Activated T-helper 1 cell treated with anti-CD3 and anti-CD28 coated beads, Interleukin-12 subunit alpha, Interleukin-12 subunit beta, Interleukin-2, Interleukin-4 antibody, amounts not matched to agents 30 ng/mL and 10 ng/mL and 1 ng/mL, durations not matched to agents 14 hours and 24 hours and 36 hours (primary cell): ENCODE results near the gene AP1B1. TPM values are rescaled to one million over a fixed set of nuclear protein-coding genes. Genes with fewer than 3 reads are reported as not detected.

Source experiments
- DNase-seq: peaks from one replicate; pipeline ENCODE4 v3.0.0; 2021; ENCODE audit warnings: low spot score
- H3K27ac Mint-ChIP-seq: one replicate; pipeline ENCODE4 v1.8.0; 2021; ENCODE audit warnings: mild to moderate bottlenecking, mixed read lengths
- H3K27me3 Mint-ChIP-seq: one replicate; pipeline ENCODE4 v1.8.0; 2022; ENCODE audit warnings: mild to moderate bottlenecking, moderate library complexity, mixed read lengths; ENCODE audit not compliant: insufficient read depth
- H3K36me3 Mint-ChIP-seq: one replicate; pipeline ENCODE4 v1.8.0; 2021; ENCODE audit warnings: low read depth, mixed read lengths
- H3K4me1 Mint-ChIP-seq: one replicate; pipeline ENCODE4 v1.8.0; 2021; ENCODE audit warnings: low read depth, mixed read lengths
- H3K4me3 Mint-ChIP-seq: one replicate; pipeline ENCODE4 v1.8.0; 2021; ENCODE audit warnings: mild to moderate bottlenecking, moderate library complexity, mixed read lengths
- H3K9me3 Mint-ChIP-seq: one replicate; pipeline ENCODE4 v1.8.0; 2021; ENCODE audit warnings: mixed read lengths
- intact Hi-C: fragments of 100-400 bp; cut with micrococcal nuclease; formaldehyde crosslinking; loops from one replicate; pipeline ENCODE4 v1.15.1; 2024
- total RNA-seq: library from RNA; stranded (reverse); gene quantifications from 2 replicates; pipeline ENCODE4 v1.2.3, GENCODE V29; 2022

Gene AP1B1
- total RNA-seq, 1 donor from 2014 or later = 84.0 TPM

DNA sequence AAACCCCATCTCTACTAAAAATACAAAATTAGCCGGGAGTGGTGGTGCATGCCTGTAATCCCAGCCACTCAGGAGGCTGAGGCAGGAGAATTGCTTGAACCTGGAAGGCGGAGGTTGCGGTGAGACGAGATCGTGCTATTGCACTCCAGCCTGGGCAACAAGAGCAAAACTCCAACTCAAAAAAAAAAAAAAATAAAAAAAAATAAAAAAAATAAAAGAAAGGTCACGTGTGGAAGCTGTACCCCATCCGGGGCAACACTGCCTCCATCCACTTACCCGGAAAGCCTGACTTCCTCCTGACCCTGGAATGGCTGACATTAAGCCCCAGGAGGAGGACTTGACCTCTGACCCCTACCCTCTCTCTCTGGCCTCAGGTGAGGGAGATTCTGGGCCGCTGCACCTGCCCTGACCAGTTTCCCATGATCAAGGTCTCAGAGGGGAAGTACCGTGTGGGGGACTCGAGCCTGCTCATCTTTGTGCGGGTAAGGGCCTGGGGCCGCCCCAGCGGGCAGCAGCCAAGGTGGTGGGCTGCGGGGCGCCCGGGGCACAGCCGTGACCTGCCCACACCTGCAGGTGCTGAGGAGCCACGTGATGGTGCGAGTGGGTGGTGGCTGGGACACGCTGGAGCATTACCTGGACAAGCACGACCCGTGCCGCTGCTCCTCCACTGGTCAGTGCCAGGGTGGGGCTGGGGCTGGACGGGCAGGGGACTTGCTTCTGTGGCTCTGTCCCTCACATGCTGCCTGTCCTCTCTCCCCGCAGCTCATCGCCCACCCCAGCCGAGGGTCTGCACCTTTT is 78.1 kb downstream of the AP1B1 start:
- Mint-ChIP-seq H3K4me3 (no peak overlapping the region), H3K9me3 (no peaks in the 10 kb centered on the region), H3K27me3 (peaks cover 32% of the 10 kb centered on the region), H3K36me3 (no peaks in the 10 kb centered on the region), H3K4me1 (peaks cover 12% of the 10 kb centered on the region), H3K27ac (no peak overlapping the region)
- intact Hi-C loops = no loop called here
- DNase-seq = no peak

DNA sequence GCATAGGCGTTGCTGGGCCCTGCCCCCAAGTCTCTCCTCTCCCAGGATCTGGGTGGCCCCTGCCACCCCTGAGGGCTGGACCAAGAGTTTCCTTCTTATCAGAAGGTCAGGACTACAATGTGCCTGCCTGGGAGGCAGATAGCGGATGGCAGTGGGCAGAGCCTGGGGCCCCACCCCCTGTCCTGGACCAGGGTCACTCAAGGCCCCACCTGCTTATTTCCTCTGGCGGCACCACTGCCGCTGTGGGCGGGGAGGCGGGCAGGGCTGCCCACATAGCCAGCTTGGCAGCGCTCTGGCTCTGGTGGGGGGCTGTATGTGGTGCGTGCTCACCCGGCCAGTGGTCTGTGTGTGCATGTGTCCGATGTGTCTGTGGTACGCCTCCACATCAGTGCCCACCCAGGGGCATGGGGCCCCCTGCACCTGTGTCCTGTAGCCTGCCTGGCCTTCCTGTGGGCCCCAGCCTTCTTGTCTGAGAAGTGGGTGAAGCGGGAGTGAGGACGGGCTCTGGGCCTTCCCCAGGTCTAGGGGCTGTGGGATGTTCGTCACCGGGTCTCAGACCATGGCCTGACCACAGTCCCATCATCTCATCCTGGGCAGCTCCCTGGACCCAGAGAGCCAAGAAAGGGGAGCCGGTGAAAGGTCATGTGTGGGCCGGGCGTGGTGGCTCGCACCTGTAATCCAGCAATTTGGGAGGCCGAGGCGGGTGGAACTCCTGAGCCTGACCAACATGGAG is 78.9 kb downstream of the AP1B1 start:
- Mint-ChIP-seq H3K4me3 (no peak overlapping the region), H3K4me1 (peaks cover 9% of the 10 kb centered on the region), H3K9me3 (no peaks in the 10 kb centered on the region), H3K27me3 (peaks cover 29% of the 10 kb centered on the region), H3K36me3 (no peaks in the 10 kb centered on the region), H3K27ac (no peak overlapping the region)
- intact Hi-C loops = loop anchor here (5.0 kb wide), 1 partner anchor 78 kb away; the partner anchor contains the start of gene AP1B1
- no peak for DNase-seq

DNA sequence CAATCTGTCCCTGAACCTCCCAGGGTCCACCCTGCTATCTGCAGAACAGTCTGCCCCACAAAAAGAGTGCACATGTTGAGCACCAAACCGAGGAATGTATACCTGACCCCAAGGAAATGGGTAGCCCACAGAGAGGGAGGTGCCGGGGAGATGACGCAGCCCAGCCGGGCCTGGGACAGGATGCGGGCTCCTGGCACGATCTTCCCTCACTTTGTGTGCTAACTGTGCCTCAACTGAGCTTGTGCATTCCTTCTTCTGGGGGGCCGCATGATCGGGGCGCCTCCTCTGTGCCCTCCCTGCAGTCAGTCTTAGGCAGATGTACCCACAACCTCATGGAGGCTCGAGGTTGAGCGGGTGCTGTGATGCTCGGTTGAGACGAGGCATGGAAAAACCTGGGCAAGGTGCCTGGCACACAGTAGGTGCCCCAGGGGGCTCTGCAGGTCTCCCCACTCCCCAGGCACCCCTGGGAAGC is 79.5 kb downstream of the AP1B1 start:
- no peaks in the 10 kb centered on the region for H3K36me3 Mint-ChIP-seq
- intact Hi-C loops = loop anchor here (5.0 kb wide), 1 partner anchor 78 kb away; the partner anchor contains the start of gene AP1B1
- no peak for DNase-seq
- peaks cover 22% of the 10 kb centered on the region for H3K27me3 Mint-ChIP-seq
- no peaks in the 10 kb centered on the region for H3K9me3 Mint-ChIP-seq
- H3K27ac Mint-ChIP-seq = no peak overlapping the region
- peaks cover 3% of the 10 kb centered on the region for H3K4me1 Mint-ChIP-seq
- peak overlapping the region; percentile 30 for H3K4me3 Mint-ChIP-seq

DNA sequence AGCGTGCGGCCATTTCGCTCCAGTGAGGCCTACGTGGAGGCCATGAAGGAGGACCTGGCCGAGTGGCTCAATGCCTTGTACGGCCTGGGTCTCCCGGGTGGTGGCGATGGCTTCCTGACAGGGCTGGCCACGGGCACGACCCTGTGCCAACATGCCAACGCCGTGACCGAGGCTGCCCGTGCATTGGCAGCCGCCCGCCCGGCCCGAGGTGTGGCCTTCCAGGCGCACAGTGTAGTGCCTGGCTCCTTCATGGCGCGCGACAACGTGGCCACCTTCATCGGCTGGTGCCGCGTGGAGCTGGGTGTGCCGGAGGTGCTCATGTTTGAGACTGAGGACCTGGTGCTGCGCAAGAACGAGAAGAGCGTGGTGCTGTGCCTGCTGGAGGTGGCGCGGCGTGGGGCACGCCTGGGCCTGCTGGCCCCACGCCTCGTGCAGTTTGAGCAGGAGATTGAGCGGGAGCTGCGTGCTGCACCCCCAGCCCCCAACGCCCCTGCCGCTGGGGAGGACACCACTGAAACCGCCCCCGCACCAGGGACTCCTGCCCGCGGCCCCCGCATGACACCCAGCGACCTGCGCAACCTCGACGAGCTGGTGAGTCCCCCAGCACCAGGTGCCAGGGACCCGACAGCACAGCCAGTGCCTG is 80.1 kb downstream of the AP1B1 start:
- Mint-ChIP-seq H3K4me1 (no peaks in the 10 kb centered on the region), H3K36me3 (no peaks in the 10 kb centered on the region), H3K4me3 (peak overlapping the region; percentile 30), H3K9me3 (no peaks in the 10 kb centered on the region), H3K27me3 (peaks cover 17% of the 10 kb centered on the region), H3K27ac (no peak overlapping the region)
- no peak for DNase-seq
- intact Hi-C loops = loop anchor here (5.0 kb wide), 1 partner anchor 79 kb away; the partner anchor contains the start of gene AP1B1

DNA sequence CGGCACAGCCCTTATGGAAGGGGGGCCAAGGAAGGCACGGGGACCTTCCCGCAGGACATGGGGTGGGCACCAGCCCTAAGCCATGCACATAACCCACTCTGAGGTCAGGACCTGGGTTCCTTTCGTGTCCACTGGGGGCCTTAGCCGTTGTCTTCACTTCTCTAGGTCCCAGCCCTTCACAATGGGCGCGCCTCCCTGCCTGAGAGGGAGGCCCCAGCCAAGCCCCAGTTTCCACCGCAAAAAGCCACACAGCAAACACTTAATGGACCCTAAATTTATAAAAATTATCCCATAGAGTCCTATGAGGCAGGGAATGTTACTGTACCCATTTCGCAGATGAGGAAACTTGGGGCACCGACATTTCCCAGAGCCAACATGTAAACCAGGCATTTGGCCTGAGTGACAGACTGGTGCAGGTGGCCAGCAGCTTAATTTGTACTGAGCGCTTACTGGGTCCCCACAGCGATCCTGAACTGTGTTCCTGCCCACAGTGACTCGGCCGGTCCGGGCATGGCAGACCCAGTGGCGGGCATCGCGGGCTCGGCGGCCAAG is 80.7 kb downstream of the AP1B1 start:
- H3K36me3 Mint-ChIP-seq = no peaks in the 10 kb centered on the region
- peak overlapping the region; percentile 58 for H3K27ac Mint-ChIP-seq
- H3K4me3 Mint-ChIP-seq = peak overlapping the region; percentile 81
- H3K4me1 Mint-ChIP-seq = no peaks in the 10 kb centered on the region
- intact Hi-C loops = loop anchor here (2.0 to 5.0 kb wide), 2 partner anchors 37 to 80 kb away; partner anchors contain the start of gene AP1B1
- no peak for DNase-seq
- H3K27me3 Mint-ChIP-seq = peaks cover 12% of the 10 kb centered on the region
- no peaks in the 10 kb centered on the region for H3K9me3 Mint-ChIP-seq

DNA sequence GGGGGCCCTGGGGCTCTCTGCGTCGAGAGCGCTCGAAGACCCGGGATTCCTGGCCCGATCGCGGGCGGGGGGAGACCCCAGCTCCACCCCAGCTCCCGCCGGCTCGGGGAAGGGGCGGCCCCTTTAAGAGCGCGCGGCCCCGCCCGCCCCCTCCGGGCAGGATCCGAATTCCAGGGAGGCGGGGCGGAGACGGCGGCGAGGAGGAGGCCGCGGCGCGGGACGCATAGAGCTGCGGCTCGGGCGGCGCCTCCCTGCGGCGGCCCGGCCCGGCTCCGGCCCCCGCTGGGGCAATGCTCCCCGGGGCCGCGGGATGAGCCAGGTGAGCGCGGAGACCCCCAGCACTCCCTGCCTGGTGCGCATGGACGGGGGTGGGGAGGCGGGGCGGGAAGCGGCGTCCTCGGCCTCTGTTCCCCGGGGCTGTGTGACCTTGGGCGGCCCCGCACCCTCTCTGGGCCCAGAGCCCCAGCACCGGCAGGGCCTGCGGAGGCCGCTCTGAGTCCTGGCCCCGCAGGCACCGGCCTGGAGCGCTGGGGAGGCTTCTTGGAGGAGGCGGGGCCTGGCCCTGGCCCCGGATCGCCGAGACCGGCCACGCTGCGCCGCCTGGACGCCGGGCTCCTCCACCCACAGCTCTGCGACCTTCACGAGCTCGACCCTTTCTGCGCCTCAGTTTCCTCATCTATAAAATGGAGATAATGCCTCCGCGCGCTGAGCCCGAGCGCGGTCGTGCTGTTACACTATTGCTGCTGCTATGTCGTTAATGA is 81.4 kb downstream of the AP1B1 start:
- Mint-ChIP-seq H3K9me3 (no peaks in the 10 kb centered on the region), H3K27me3 (peaks cover 5% of the 10 kb centered on the region), H3K4me1 (no peaks in the 10 kb centered on the region), H3K4me3 (peak overlapping the region; percentile 81), H3K36me3 (no peaks in the 10 kb centered on the region), H3K27ac (peak overlapping the region; percentile 58)
- DNase-seq = peak; percentile 39
- intact Hi-C loops = loop anchor here (2.0 to 5.0 kb wide), 2 partner anchors 36 to 80 kb away; partner anchors contain the start of gene AP1B1

DNA sequence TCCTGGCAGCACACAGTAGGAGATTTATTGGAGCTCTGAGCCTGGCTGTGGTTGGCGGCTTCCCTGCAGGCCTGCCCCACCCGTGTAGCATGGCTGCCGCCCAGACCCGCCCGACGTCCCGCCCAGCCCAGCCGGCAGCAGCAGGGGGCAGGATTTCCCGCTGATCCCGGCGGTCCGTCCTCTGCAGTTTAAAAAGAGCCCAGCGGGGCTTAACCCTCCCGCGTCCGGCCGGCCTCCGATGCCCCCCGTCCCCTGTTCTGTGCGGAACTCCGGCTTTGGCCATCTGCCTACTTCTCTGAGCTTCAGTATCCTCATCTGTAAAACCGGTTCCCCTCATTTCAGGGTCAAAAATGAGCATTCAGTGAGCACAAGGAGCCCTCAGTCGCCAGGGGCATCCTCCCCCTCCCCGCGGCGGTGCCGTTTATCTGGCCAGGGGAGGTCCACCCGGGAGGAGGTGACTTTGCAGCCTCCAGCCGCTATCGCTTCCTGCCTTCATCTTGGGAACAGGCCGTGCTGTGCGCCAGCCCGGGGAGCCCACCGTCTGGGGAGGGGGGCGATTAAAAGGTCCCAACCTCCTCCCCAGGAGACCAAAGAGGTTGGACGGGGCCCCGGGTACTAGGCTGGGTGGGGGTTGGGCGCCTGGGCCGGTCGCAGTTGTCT is 82.1 kb downstream of the AP1B1 start, which contains the start of gene GAS2L1:
Gene GAS2L1, plus strand, starts transcription at position 476 of the 660 bp plus-strand sequence. CDS start 1,456 bp downstream, outside the sequence.
- Mint-ChIP-seq H3K36me3 (peaks cover 2% of the 10 kb centered on the region), H3K4me1 (no peaks in the 10 kb centered on the region), H3K27me3 (peaks cover 4% of the 10 kb centered on the region), H3K4me3 (peak within 1 kb of the TSS; percentile 81), H3K27ac (peak within 1 kb of the TSS; percentile 58), H3K9me3 (no peaks in the 10 kb centered on the region)
- intact Hi-C loops = loop anchor here (2.0 to 5.0 kb wide), 2 partner anchors 36 to 81 kb away; partner anchors contain the start of gene AP1B1
- DNase-seq = peak; percentile 37

DNA sequence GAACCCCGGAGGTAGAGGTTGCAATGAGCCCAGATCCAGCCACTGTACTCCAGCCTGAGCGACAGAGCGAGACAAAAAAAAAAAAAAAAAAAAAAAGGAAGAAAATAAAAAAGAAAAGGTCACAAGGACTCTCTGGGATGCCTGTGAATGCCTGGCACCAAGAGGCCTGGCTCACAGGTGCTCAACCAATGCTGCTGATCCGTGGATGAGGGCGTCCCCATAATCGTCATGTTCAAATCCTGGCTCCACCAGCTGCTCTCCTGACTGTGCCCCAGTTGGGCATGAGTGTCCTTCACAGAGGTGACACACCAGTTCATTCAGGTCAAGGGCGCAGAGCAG is 82.6 kb downstream of the AP1B1 start:
- Mint-ChIP-seq H3K9me3 (no peaks in the 10 kb centered on the region), H3K36me3 (peaks cover 7% of the 10 kb centered on the region), H3K27me3 (peaks cover 2% of the 10 kb centered on the region), H3K4me1 (no peaks in the 10 kb centered on the region), H3K27ac (no peak overlapping the region), H3K4me3 (peak overlapping the region; percentile 72)
- DNase-seq = no peak
- intact Hi-C loops = loop anchor here (2.0 to 5.0 kb wide), 2 partner anchors 35 to 81 kb away; partner anchors contain the start of gene AP1B1

DNA sequence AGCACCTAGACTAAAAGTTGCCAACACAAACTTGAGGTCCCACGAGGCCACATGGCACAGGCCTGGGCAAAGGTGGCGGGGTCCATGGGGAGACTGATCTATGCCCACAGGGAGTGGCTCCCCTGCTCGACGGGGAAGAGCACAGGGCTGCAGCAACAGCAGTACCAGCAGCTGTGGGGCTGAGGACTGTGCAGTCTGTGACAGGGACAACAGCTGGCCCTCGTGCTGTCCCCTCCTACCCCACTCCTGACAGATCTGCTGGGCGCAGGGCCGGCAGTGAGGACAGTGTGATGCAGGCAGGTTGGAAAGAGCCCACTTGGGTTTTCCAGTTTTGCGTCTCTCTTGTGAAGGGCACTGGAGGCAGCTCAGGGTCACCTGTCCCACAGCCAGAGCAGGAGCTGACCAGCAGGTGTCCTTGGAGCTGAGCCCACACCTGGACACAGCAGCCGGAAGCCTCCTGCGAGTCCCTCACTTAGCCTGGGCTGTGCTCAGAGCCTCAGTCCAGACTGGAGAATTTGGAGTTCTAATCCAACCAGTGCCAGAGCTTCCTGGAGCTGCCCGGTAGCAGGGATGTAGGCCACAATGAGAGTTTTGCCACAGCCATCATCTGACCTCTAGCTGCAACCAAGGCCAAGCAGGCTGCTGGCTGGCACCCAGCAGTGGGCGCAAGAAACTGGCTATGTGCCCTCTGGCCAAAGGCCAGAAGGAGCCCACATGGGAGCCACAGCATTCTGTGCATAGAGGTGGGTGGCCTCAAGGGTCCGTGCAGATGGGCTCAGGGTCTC is 85.5 kb downstream of the AP1B1 start:
- no peaks in the 10 kb centered on the region for H3K9me3 Mint-ChIP-seq
- DNase-seq = no peak
- H3K27ac Mint-ChIP-seq = no peak overlapping the region
- peaks cover 8% of the 10 kb centered on the region for H3K4me1 Mint-ChIP-seq
- H3K36me3 Mint-ChIP-seq = peaks cover 25% of the 10 kb centered on the region
- intact Hi-C loops = no loop called here
- H3K4me3 Mint-ChIP-seq = no peak overlapping the region
- peaks cover 2% of the 10 kb centered on the region for H3K27me3 Mint-ChIP-seq

DNA sequence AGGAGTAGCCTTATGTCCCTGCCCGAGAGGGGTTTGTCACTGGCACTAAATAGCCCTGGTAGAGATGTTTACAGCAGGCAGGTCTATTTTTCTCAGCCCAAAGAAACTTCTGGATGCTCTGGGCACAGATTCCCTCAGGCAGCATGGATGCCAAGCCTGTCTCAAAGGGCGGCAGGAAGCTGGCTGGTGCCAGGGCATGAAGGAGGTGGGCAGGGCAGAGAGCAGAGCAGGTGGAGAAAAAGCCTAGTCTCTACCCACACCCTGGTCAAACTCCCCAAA is 86.0 kb downstream of the AP1B1 start:
- Mint-ChIP-seq H3K36me3 (peaks cover 30% of the 10 kb centered on the region), H3K4me3 (no peak overlapping the region), H3K4me1 (peaks cover 8% of the 10 kb centered on the region), H3K27ac (no peak overlapping the region), H3K9me3 (no peaks in the 10 kb centered on the region), H3K27me3 (peaks cover 2% of the 10 kb centered on the region)
- intact Hi-C loops = no loop called here
- no peak for DNase-seq

DNA sequence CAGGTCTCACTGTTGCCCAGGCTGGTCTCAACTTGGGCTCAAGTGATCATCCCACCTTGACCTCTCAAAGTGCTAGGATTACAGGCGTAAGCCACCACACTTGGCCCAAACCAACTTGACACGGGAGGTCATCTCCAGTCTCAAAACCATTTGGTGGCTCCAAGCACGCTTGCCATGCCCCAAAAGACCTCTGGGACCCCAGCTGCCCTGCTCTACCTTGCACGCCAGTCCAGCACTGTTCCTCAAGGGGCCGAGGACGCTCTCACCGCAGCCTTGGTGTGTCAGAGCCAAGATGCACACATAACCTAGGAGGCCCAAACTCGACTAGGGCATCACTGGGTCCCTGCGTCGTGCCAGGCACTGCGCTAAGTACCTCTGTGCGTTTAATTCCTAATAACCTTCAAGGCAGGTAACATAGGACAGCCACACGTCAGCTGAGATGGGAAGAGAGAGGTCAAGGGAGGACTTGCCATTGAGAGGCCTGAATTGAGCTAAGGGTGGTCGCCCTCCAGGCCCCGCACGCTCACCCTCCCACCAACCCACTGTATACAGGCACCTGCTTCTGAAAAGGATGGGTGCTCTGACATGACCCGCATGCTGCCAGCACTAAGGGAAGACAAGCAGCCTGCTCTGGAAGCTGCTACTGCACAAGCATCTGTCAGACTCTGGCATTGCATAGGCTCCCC is 86.5 kb downstream of the AP1B1 start:
- H3K4me1 Mint-ChIP-seq = peaks cover 8% of the 10 kb centered on the region
- intact Hi-C loops = no loop called here
- no peak overlapping the region for H3K4me3 Mint-ChIP-seq

More for the DNA sequence above, 86.5 kb downstream of the AP1B1 start:
- Mint-ChIP-seq H3K36me3 (peaks cover 34% of the 10 kb centered on the region), H3K27me3 (peaks cover 2% of the 10 kb centered on the region), H3K27ac (no peak overlapping the region), H3K9me3 (no peaks in the 10 kb centered on the region)
- no peak for DNase-seq
